HepG2 (cell line): Measurements from ENCODE around the gene INAFM2. TPM values are rescaled to one million over a fixed set of nuclear protein-coding genes. Genes with fewer than 3 reads are reported as not detected.

ENCODE experiments used
- ATAC-seq: fragments of 200-7000 bp; cut with Tn5 transposase; 3 replicates; pipeline ENCODE4 v1.9.1; 2020; ENCODE audit warnings: mild to moderate bottlenecking, moderate library complexity
- BruUV-seq: library from RNA; stranded (reverse); fragments of 400-500 nt; replicated peaks from 2 replicates; lab custom pipeline; 2021; lab: Mats Ljungman, UMichigan
- CTCF ChIA-PET: fragments of 300-600 bp; formaldehyde crosslinking; extraction: SDS; loops from one replicate; lab custom pipeline; 2021; ENCODE audit warnings: low total read pairs, inconsistent platforms, low intra/inter-chr PET ratio; lab: Yijun Ruan, JAX
- POLR2A ChIA-PET: fragments of 350-600 bp; sonication (Branson Sonifier 250); formaldehyde crosslinking; loops from one replicate; lab custom pipeline; 2020; ENCODE audit warnings: antibody characterized with exemption, inconsistent platforms; lab: Yijun Ruan, JAX
- DNase-seq: peaks from one replicate; pipeline ENCODE4 v3.0.0-alpha.2; 2015; ENCODE audit warnings: low spot score
- FAIRE-seq: peaks from 3 replicates; lab custom pipeline; 2011; peaks lifted over from hg19 to GRCh38; lab: Jason Lieb, UNC
- H2AFZ ChIP-seq: one replicate; pipeline ENCODE4 v1.6.1; 2011; ENCODE audit warnings: low read length, inconsistent platforms
- H3K27ac ChIP-seq: fragments of 300-600 bp; 3 replicates; pipeline ENCODE4 v1.8.0; 2011; ENCODE audit warnings: mixed run types, mild to moderate bottlenecking, mixed read lengths, low read length, inconsistent platforms; ENCODE audit not compliant: insufficient read depth; ENCODE audit errors: extremely low read length
- H3K27me3 ChIP-seq, 2 experiments: fragments of 200-600 bp in 1 of 2; 2 replicates in 1 of 2; 3 replicates in 1 of 2; pipeline versions ENCODE4 v1.6.0 to v1.8.0; 2011; ENCODE audit warnings: low read length in 2 of 2, mild to moderate bottlenecking in 2 of 2, moderate library complexity in 2 of 2, inconsistent platforms in 1 of 2; ENCODE audit not compliant: insufficient read depth in 2 of 2, control insufficient read depth in 1 of 2
- H3K36me3 ChIP-seq, 2 experiments: fragments of 200-600 bp in 1 of 2; replicated peaks in 1 of 2; 2 replicates in 1 of 2; 3 replicates in 1 of 2; pipeline versions ENCODE4 v1.5.1 to v1.8.0; 2011; ENCODE audit warnings: low read length in 2 of 2, inconsistent platforms in 1 of 2; ENCODE audit not compliant: insufficient read depth in 2 of 2, control insufficient read depth in 1 of 2
- H3K4me1 ChIP-seq: 2 replicates; pipeline ENCODE4 v1.5.1; 2012; ENCODE audit warnings: low read length, inconsistent platforms; ENCODE audit not compliant: insufficient read depth
- H3K4me2 ChIP-seq: 2 replicates; pipeline ENCODE4 v1.6.0; 2011; ENCODE audit warnings: low read depth, low read length, inconsistent platforms
- H3K4me3 ChIP-seq, 3 experiments: fragments of 200-600 bp in 1 of 3; sonication (generic), shearing (Covaris generic) in 1 of 3; replicated peaks in 1 of 3; 2 replicates each; pipeline ENCODE4 v1.5.1; 2011 to 2016; ENCODE audit warnings: low read length in 3 of 3, inconsistent platforms in 2 of 3, low read depth in 2 of 3, mild to moderate bottlenecking in 2 of 3, control low read depth in 1 of 3, mixed read lengths in 1 of 3; ENCODE audit not compliant: insufficient read depth in 1 of 3
- H3K79me2 ChIP-seq: one replicate; pipeline ENCODE4 v1.6.1; 2011; ENCODE audit warnings: low read length, inconsistent platforms; ENCODE audit not compliant: insufficient read depth
- H3K9ac ChIP-seq: 2 replicates; pipeline ENCODE4 v1.6.0; 2011; ENCODE audit warnings: mild to moderate bottlenecking, low read depth, low read length, inconsistent platforms; ENCODE audit not compliant: insufficient read depth
- H3K9me3 ChIP-seq: 2 replicates; pipeline ENCODE4 v1.5.1; 2012; ENCODE audit warnings: mild to moderate bottlenecking, low read length
- H4K20me1 ChIP-seq: 2 replicates; pipeline ENCODE4 v1.6.0; 2011; ENCODE audit warnings: inconsistent platforms, mild to moderate bottlenecking, low read length, moderate library complexity; ENCODE audit not compliant: insufficient read depth
- HOXA3 ChIP-seq: sonication (generic); formaldehyde crosslinking; IDR thresholded peaks from 2 replicates; pipeline ENCODE4 v1.5.0; 2020; ENCODE audit warnings: missing genetic modification reagents
- ZNF329 ChIP-seq: sonication (generic); formaldehyde crosslinking; IDR thresholded peaks from 2 replicates; pipeline ENCODE4 v1.9.0; 2021; ENCODE audit warnings: low read depth, mild to moderate bottlenecking, missing genetic modification reagents
- WGBS: methylation state at CpG from one replicate; pipeline ENCODE4 v1.1.6; 2017; ENCODE audit warnings: low lambda C conversion rate; 5-methylcytosine and 5-hydroxymethylcytosine counted together
- in situ Hi-C: cut with HindIII; loops from 2 replicates; pipeline ENCODE4 v1.10.0; 2017; ENCODE audit warnings: low pct_unique_long_range_greater_than_20kb; ENCODE audit not compliant: extremely low pct_ligation_motif_present
- intact Hi-C: fragments of 100-400 bp; cut with micrococcal nuclease; formaldehyde crosslinking; loops from one replicate; pipeline ENCODE4 v1.10.0; 2022; ENCODE audit not compliant: unreplicated experiment
- polyA plus RNA-seq, 8 experiments: library from polyadenylated mRNA; depleted of rRNA in 3 of 8; stranded (reverse) in 7 of 8; unstranded in 1 of 8; fragments of >200 nt; fragmentation: Illumina TruSeq in 4 of 8; extraction: Trizol in 4 of 8; gene quantifications; 2 replicates each; pipeline versions ENCODE4 v1.2.1 to v1.2.3, GENCODE V29; 2011 to 2016; ENCODE audit warnings: low read depth in 4 of 8, missing spikeins in 1 of 8, mixed read lengths in 1 of 8; ENCODE audit not compliant: insufficient read depth in 1 of 8
- total RNA-seq, 5 experiments: library from RNA; depleted of rRNA; stranded (reverse); fragments of >200 nt; fragmentation: Illumina TruSeq; extraction: Trizol; gene quantifications; 2 replicates each; pipeline ENCODE4 v1.2.3, GENCODE V29; 2016; ENCODE audit warnings: low read depth in 1 of 5
- TF ChIP-seq, protein P1 (sequence below): sonication (generic); formaldehyde crosslinking; IDR thresholded peaks from 2 replicates; pipeline ENCODE4 v1.5.0; 2020; ENCODE audit warnings: missing genetic modification reagents
- TF ChIP-seq, protein P2 (sequence below), 2 experiments: sonication (generic) in 1 of 2; formaldehyde crosslinking in 1 of 2; IDR thresholded peaks; 2 replicates each; pipeline versions ENCODE4 v1.5.1 to v1.6.1; 2011 to 2020; ENCODE audit warnings: borderline replicate concordance in 1 of 2, low read depth in 1 of 2, low read length in 1 of 2, mild to moderate bottlenecking in 1 of 2, missing genetic modification reagents in 1 of 2, moderate library complexity in 1 of 2

Gene INAFM2
- total and polyA plus RNA-seq, 2 of the 13 experiments (the other 11 are each of a cell fraction or from before 2014, with no cell fraction given), result 5.5 to 6.5 TPM

DNA sequence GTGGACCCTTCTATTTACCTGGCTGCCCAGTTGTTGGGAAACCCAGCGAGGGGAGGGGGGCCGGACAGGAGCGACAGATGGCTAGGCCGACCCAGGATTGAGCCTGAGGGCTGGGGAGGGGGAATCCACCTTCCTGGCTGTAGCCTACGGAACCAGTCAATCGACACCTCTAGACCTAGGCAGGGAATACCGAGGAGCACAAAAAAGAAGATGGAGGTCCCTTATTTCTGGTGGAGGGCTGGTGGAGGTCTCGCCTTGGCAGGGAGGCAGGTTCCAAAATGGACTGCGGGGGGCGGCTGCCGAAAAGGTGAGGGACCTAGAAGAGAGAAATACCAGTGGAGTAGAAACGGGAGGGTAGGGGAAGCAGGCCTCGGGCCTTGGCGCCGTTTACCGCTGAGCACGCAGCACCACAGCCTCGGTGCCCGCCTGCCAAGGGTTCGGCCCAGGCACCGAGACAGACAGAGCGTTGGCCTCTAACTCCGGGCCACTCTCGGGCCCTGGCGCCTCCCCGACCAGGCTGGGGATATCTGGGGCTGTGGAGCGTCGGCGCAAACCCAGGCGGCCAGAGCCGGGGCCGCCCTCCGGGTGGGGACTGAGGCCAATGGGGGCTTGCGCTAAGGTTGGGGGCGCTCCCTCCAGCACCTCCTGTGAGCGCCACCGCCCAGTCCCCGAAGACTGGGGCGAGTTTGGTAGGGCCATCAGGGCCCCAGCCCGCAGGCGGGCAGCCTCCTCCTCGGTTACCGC, 42.3 kb upstream of the INAFM2 start:
- Histone ChIP-seq H3K27ac (no peak overlapping the region), H3K4me2 (peak overlapping the region; percentile 92; the same call in 1 of the 2 replicates), H3K4me1 (peaks cover 18% of the 10 kb centered on the region), H4K20me1 (no peaks in the 10 kb centered on the region), H3K9me3 (no peaks in the 10 kb centered on the region), H3K27me3 (peaks cover 8 to 71% of the 10 kb centered on the region in 2 experiments), H3K79me2 (no peaks in the 10 kb centered on the region), H3K4me3 (no peak overlapping the region), H3K36me3 (no peaks in the 10 kb centered on the region), H3K9ac (no peak overlapping the region), H2AFZ (no peak overlapping the region)
- TF ChIP-seq, protein P1, sequence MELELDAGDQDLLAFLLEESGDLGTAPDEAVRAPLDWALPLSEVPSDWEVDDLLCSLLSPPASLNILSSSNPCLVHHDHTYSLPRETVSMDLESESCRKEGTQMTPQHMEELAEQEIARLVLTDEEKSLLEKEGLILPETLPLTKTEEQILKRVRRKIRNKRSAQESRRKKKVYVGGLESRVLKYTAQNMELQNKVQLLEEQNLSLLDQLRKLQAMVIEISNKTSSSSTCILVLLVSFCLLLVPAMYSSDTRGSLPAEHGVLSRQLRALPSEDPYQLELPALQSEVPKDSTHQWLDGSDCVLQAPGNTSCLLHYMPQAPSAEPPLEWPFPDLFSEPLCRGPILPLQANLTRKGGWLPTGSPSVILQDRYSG (CRISPR knock-in tag), result no peak
- TF ChIP-seq, protein P2, sequence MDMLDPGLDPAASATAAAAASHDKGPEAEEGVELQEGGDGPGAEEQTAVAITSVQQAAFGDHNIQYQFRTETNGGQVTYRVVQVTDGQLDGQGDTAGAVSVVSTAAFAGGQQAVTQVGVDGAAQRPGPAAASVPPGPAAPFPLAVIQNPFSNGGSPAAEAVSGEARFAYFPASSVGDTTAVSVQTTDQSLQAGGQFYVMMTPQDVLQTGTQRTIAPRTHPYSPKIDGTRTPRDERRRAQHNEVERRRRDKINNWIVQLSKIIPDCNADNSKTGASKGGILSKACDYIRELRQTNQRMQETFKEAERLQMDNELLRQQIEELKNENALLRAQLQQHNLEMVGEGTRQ (IDR thresholded peaks at IDR 0.05; ENCODE audit: low read depth, low read length), result no peak
- TF ChIP-seq, protein P2 (CRISPR knock-in tag; IDR thresholded peaks at IDR 0.05; ENCODE audit: borderline replicate concordance), result no peak
- TF ChIP-seq ZNF329 (no peak), HOXA3 (CRISPR knock-in tag) (0 out of 2 replicates have a peak, but pooled peaks have one; percentile 4)
- ChIA-PET POLR2A (no interaction called here), CTCF (interaction anchor here (2.3 kb wide), 1 partner anchor 29 kb away, joined by 17 read pairs; no protein-coding TSS in a partner anchor)
- 83% methylated on average over 21 of the region's 43 CpGs for WGBS
- FAIRE-seq, result no peak
- DNase-seq, result no peak
- ATAC-seq, result no peak
- intact Hi-C loops (no loop called here), in situ Hi-C loops (no loop called here)
- BruUV-seq, result no TSS peak
